A549 (cell line): ENCODE results near the gene CDK4. TPM values are rescaled to one million over a fixed set of nuclear protein-coding genes. Genes with fewer than 3 reads are reported as not detected.

ENCODE experiments used
- ATAC-seq, 2 experiments: fragments of 200-7000 bp in 1 of 2; fragments of >200 bp in 1 of 2; cut with Nextera tagmentation in 1 of 2; cut with Tn5 transposase in 1 of 2; 3 replicates each; pipeline versions ENCODE4 v1.8.0 to v1.9.1; 2018 to 2020; ENCODE audit warnings: mild to moderate bottlenecking in 1 of 2, moderate library complexity in 1 of 2
- CTCF ChIA-PET: fragments of 300-600 bp; sonication (Branson Sonifier 250); formaldehyde crosslinking; extraction: SDS; loops from one replicate; lab custom pipeline; 2021; ENCODE audit warnings: antibody characterized with exemption, inconsistent platforms; lab: Yijun Ruan, JAX
- POLR2A ChIA-PET: fragments of 350-600 bp; formaldehyde crosslinking; extraction: SDS; loops from one replicate; lab custom pipeline; 2021; ENCODE audit warnings: antibody characterized with exemption, inconsistent platforms; lab: Yijun Ruan, JAX
- DNase-seq, 2 experiments: peaks; one replicate each; pipeline versions ENCODE4 v3.0.0 to v3.0.0-alpha.2; 2011 to 2016; ENCODE audit warnings: low read depth in 1 of 2, low spot score in 1 of 2
- FAIRE-seq: peaks from 2 replicates; lab custom pipeline; 2011; peaks lifted over from hg19 to GRCh38; lab: Jason Lieb, UNC
- H3K27ac ChIP-seq, 2 experiments: fragments of >200 bp; sonication (Bioruptor Twin); formaldehyde crosslinking; 3 replicates each; pipeline ENCODE4 v1.5.1; 2016 to 2017
- H3K4me1 ChIP-seq: fragments of >200 bp; sonication (Bioruptor Twin); formaldehyde crosslinking; 3 replicates; pipeline ENCODE4 v1.6.1; 2016
- H3K4me2 ChIP-seq: fragments of >200 bp; sonication (Bioruptor Twin); formaldehyde crosslinking; 3 replicates; pipeline ENCODE4 v1.6.1; 2016
- H3K4me3 ChIP-seq: fragments of >200 bp; sonication (Bioruptor Twin); formaldehyde crosslinking; 3 replicates; pipeline ENCODE4 v1.5.1; 2016
- H3K9me3 ChIP-seq: fragments of >200 bp; sonication (Bioruptor Twin); formaldehyde crosslinking; 3 replicates; pipeline ENCODE4 v1.6.1; 2016
- BHLHE40 ChIP-seq: IDR thresholded peaks from 2 replicates; pipeline ENCODE4 v1.6.1; 2012; ENCODE audit warnings: low read depth, low read length, inconsistent platforms
- CBX2 ChIP-seq: fragments of 200-600 bp; sonication (generic); IDR thresholded peaks from 2 replicates; pipeline ENCODE4 v1.6.1; 2016; ENCODE audit warnings: low read depth, mild to moderate bottlenecking, borderline replicate concordance
- CBX8 ChIP-seq: fragments of 200-600 bp; sonication (generic); IDR thresholded peaks from 2 replicates; pipeline ENCODE4 v1.6.1; 2016
- EHF ChIP-seq: fragments of 250-450 bp; sonication (Bioruptor Pico); IDR thresholded peaks from 2 replicates; pipeline ENCODE4 v1.5.0; 2020; ENCODE audit warnings: mild to moderate bottlenecking
- ELK1 ChIP-seq: fragments of 150-350 bp; IDR thresholded peaks from 2 replicates; pipeline ENCODE4 v1.6.1; 2014; ENCODE audit warnings: low read depth, mild to moderate bottlenecking, low read length
- FOSL2 ChIP-seq, 2 experiments: fragments of 450-650 bp in 1 of 2; fragments of >200 bp in 1 of 2; sonication (Bioruptor Twin) in 1 of 2; formaldehyde crosslinking; IDR thresholded peaks; 2 replicates each; pipeline versions ENCODE4 v1.5.0 to v1.6.1; 2016 to 2020; ENCODE audit warnings: mild to moderate bottlenecking in 1 of 2, moderate library complexity in 1 of 2
- GATA3 ChIP-seq: IDR thresholded peaks from 2 replicates; pipeline ENCODE4 v1.6.1; 2012; ENCODE audit warnings: borderline replicate concordance
- HEYL ChIP-seq: fragments of 250-450 bp; sonication (Bioruptor Pico); IDR thresholded peaks from 2 replicates; pipeline ENCODE4 v1.8.0; 2021; ENCODE audit warnings: mild to moderate bottlenecking, moderate library complexity
- HOXA7 ChIP-seq: fragments of 250-450 bp; sonication (Bioruptor Pico); IDR thresholded peaks from 2 replicates; pipeline ENCODE4 v1.5.0; 2020; ENCODE audit warnings: mild to moderate bottlenecking, moderate library complexity
- HOXB13 ChIP-seq: fragments of 250-450 bp; sonication (Bioruptor Pico); IDR thresholded peaks from 2 replicates; pipeline ENCODE4 v1.5.0; 2020; ENCODE audit warnings: low read depth, mild to moderate bottlenecking, moderate library complexity
- KDM1A ChIP-seq: fragments of 200-600 bp; sonication (generic); IDR thresholded peaks from 2 replicates; pipeline ENCODE4 v1.6.1; 2016; ENCODE audit warnings: low read depth, mild to moderate bottlenecking
- MYC ChIP-seq: IDR thresholded peaks from 2 replicates; pipeline ENCODE4 v1.6.1; 2012; ENCODE audit warnings: mild to moderate bottlenecking, inconsistent platforms, low read length, improper control_type of control experiment, borderline replicate concordance
- PBX3 ChIP-seq: IDR thresholded peaks from 2 replicates; pipeline ENCODE4 v1.6.1; 2012
- RAD21 ChIP-seq, 2 experiments: fragments of >200 bp in 1 of 2; sonication (Bioruptor Twin) in 1 of 2; formaldehyde crosslinking in 1 of 2; IDR thresholded peaks in 1 of 2; conservative IDR thresholded peaks in 1 of 2; 2 replicates in 1 of 2; 3 replicates in 1 of 2; pipeline ENCODE4 v1.6.1; 2012 to 2018; ENCODE audit warnings: inconsistent platforms in 1 of 2
- RARB ChIP-seq: fragments of 250-450 bp; sonication (Bioruptor Pico); IDR thresholded peaks from 2 replicates; pipeline ENCODE4 v1.8.0; 2021; ENCODE audit warnings: mild to moderate bottlenecking, moderate library complexity
- REST ChIP-seq: fragments of 200-600 bp; sonication (generic); IDR thresholded peaks from 2 replicates; pipeline ENCODE4 v1.6.1; 2016; ENCODE audit warnings: antibody characterized with exemption, mild to moderate bottlenecking, moderate library complexity
- SREBF2 ChIP-seq: fragments of 450-650 bp; IDR thresholded peaks from 2 replicates; pipeline ENCODE4 v1.6.1; 2014; ENCODE audit warnings: mild to moderate bottlenecking, moderate library complexity
- TFCP2L1 ChIP-seq: fragments of 250-450 bp; sonication (Bioruptor Pico); IDR thresholded peaks from 2 replicates; pipeline ENCODE4 v1.5.0; 2021; ENCODE audit warnings: mild to moderate bottlenecking
- ZC3H11A ChIP-seq: fragments of 450-650 bp; IDR thresholded peaks from 2 replicates; pipeline ENCODE4 v1.6.1; 2014; ENCODE audit warnings: antibody characterized with exemption, mild to moderate bottlenecking
- ZSCAN20 ChIP-seq: fragments of 250-450 bp; sonication (Bioruptor Pico); IDR thresholded peaks from 2 replicates; pipeline ENCODE4 v1.8.0; 2022; ENCODE audit warnings: mild to moderate bottlenecking, moderate library complexity
- WGBS: methylation state at CpG from one replicate; pipeline ENCODE4 v1.1.6; 2017; ENCODE audit errors: missing lambda C conversion rate; 5-methylcytosine and 5-hydroxymethylcytosine counted together
- polyA plus RNA-seq, 4 experiments: library from polyadenylated mRNA; depleted of rRNA in 3 of 4; stranded (reverse); fragments of >200 nt; fragmentation: RNase III in 1 of 4; extraction: RNeasy Plus Mini Kit Qiagen cat#74134 plus additional on column Dnase treatment in 1 of 4; gene quantifications; 2 replicates in 3 of 4; 3 replicates in 1 of 4; pipeline ENCODE4 v1.2.3, GENCODE V29; 2011 to 2017
- TF ChIP-seq, protein P1 (sequence below): fragments of >200 bp; sonication (Bioruptor Twin); formaldehyde crosslinking; IDR thresholded peaks from 2 replicates; pipeline ENCODE4 v1.6.1; 2016
- TF ChIP-seq, protein P2 (sequence below): IDR thresholded peaks from 2 replicates; pipeline ENCODE4 v1.6.1; 2012

CDK4 gene
- polyA plus RNA-seq, 2 of the 4 experiments (the other 2 are of a cell fraction) = 226 to 255 TPM

DNA sequence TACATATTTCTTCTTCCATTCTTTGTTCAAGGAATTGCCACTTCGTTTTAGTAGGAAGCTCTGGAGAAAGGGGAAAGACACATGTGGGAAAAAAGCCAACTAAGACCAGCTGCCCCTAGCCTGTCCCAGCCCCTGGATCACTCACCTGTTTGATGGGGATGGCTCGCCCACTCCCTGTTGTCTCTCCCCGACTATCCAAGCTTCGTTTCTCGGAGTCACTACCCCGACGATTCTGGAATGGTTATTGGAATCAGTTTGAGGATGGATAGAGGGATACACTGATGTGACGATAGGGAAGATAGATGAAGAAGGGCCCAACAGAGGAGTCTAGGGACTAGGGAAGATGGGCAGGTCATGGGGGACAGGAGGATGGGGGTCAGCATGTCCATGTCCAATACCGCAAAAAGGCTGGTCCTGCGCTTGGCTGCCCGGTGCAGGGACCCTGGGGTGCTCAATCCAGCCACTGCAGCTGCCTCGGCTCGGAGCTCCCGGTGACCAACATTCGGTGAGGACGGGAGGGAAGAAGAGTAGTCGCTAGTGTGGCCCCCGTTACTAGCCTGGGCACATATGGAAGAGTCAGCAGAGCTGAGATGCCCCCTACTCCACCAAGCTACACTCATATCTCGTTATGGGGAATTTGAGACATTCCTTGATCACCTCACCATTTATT is 20.6 kb downstream of the CDK4 start:
- no peak overlapping the region for H3K4me2 ChIP-seq
- no peak for ATAC-seq
- no peak for DNase-seq
- CTCF ChIA-PET = interaction anchor here (0.7 to 7.8 kb wide), 5 partner anchors 10 to 148 kb away, joined by 3 to 91 read pairs (median 4); partner anchors contain the start of genes B4GALNT1 and OS9
- POLR2A ChIA-PET = interaction anchor here (0.6 kb wide), 1 partner anchor 230 kb away, joined by 3 read pairs; no protein-coding TSS in a partner anchor
- no peak overlapping the region for H3K4me3 ChIP-seq
- no peaks in the 10 kb centered on the region for H3K9me3 ChIP-seq
- WGBS = 71% methylated on average over 19 of the region's 19 CpGs
- no peak for FAIRE-seq
- no peak overlapping the region for H3K27ac ChIP-seq
- TF ChIP-seq HOXA7 = no peak
- TF ChIP-seq FOSL2 (IDR thresholded peaks at IDR 0.05) = no peak
- no peak for TF ChIP-seq FOSL2 (CRISPR knock-in tag; IDR thresholded peaks at IDR 0.05)
- no peak for TF ChIP-seq SREBF2
- no peak for TF ChIP-seq CBX2
- no peak for TF ChIP-seq RARB
- no peak for TF ChIP-seq HEYL (CRISPR knock-in tag)
- TF ChIP-seq RAD21 (conservative IDR thresholded peaks at IDR 0.05 in 1 of 2, IDR thresholded peaks at IDR 0.05 in 1 of 2) = no peak
- no peak for TF ChIP-seq HOXB13 (CRISPR knock-in tag)
- TF ChIP-seq, protein P1, sequence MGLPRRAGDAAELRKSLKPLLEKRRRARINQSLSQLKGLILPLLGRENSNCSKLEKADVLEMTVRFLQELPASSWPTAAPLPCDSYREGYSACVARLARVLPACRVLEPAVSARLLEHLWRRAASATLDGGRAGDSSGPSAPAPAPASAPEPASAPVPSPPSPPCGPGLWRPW = no peak
- TF ChIP-seq REST = no peak
- no peak for TF ChIP-seq MYC
- TF ChIP-seq ZC3H11A = no peak
- TF ChIP-seq KDM1A = no peak
- no peak for TF ChIP-seq CBX8
- TF ChIP-seq, protein P2, sequence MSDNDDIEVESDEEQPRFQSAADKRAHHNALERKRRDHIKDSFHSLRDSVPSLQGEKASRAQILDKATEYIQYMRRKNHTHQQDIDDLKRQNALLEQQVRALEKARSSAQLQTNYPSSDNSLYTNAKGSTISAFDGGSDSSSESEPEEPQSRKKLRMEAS = no peak
- no peak for TF ChIP-seq TFCP2L1 (CRISPR knock-in tag)
- TF ChIP-seq EHF (CRISPR knock-in tag) = no peak
- peaks cover 10% of the 10 kb centered on the region for H3K4me1 ChIP-seq

DNA sequence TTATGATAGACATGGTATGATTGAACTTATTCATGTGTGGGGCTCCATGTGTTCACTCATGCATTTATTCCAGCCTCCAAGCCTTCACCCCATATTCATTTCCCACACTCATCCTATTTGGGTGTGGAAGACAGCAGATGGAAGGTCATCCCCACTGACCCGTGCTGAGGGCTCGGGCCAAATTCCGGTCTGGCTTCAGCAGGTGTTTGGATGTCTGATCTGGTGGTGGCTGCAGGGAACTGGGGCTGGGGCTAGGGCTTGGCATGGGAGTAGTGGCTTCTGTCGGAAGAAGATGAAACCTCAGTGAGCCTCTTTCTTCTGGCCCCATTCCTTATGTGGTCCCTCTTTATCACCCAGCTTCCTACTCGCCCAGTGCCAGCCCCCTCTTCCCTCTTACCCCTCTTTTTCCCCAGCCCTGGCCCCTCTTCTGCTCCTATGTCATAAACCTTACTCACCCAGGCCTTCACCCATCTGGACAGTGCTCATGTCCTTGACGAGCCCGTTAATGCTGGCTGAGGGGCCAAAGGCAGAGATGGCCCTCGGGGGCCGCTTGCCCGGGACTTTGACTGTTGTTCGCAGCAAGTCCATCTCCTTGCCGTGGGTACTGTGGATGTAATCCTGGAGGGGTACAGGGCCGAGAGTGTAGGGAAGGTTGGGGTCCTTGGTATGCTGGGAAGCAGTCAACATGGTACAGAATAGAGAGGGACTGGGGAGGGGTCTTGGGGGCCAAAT is 21.6 kb downstream of the CDK4 start:
- peaks cover 10% of the 10 kb centered on the region for H3K4me1 ChIP-seq
- TF ChIP-seq RAD21 (conservative IDR thresholded peaks at IDR 0.05 in 1 of 2, IDR thresholded peaks at IDR 0.05 in 1 of 2) = no peak
- TF ChIP-seq GATA3 = no peak
- no peak for TF ChIP-seq BHLHE40
- TF ChIP-seq ZSCAN20 = no peak
- TF ChIP-seq ELK1 = no peak
- TF ChIP-seq, protein P2 = no peak
- TF ChIP-seq PBX3 = no peak
- TF ChIP-seq, all 56 proteins: peak for 0
- 67% methylated on average over 13 of the region's 13 CpGs for WGBS
- no peaks in the 10 kb centered on the region for H3K9me3 ChIP-seq
- FAIRE-seq (no peak), ATAC-seq (no peak), DNase-seq (no peak)
- POLR2A ChIA-PET = no interaction called here
- CTCF ChIA-PET = interaction anchor here (0.6 to 13.8 kb wide), 6 partner anchors 7 to 147 kb away, joined by 3 to 242 read pairs (median 10); partner anchors contain the start of genes AGAP2 and CDK4
- no peak overlapping the region for H3K4me2 ChIP-seq
- H3K4me3 ChIP-seq = no peak overlapping the region
- H3K27ac ChIP-seq = no peak overlapping the region
